Neural cell (in vitro differentiated cells): ENCODE data around the gene RBMS3. TPM values are rescaled to one million over a fixed set of nuclear protein-coding genes. Genes with fewer than 3 reads are reported as not detected.

Experiments used
- H2AFZ ChIP-seq: fragments of 200-600, 300-800 bp; sonication (generic), shearing (Covaris generic); 2 replicates; pipeline ENCODE4 v1.6.0; 2014; ENCODE audit warnings: low read depth, mild to moderate bottlenecking, antibody characterized with exemption, low read length, moderate library complexity
- H3F3A ChIP-seq: fragments of 200-600 bp; shearing (Covaris generic); 2 replicates; pipeline ENCODE4 v1.6.1; 2016; ENCODE audit warnings: mild to moderate bottlenecking, moderate library complexity, mixed read lengths, antibody characterized with exemption, low read length; ENCODE audit not compliant: insufficient read depth, poor library complexity, severe bottlenecking
- H3K27ac ChIP-seq: fragments of 200-600, 300-800 bp; sonication (generic), shearing (Covaris generic); 2 replicates; pipeline ENCODE4 v1.5.1; 2014; ENCODE audit warnings: mild to moderate bottlenecking, low read length, moderate library complexity
- H3K27me3 ChIP-seq: fragments of 300-800, 200-600 bp; sonication (generic), shearing (Covaris generic); 2 replicates; pipeline ENCODE4 v1.6.0; 2014; ENCODE audit warnings: mild to moderate bottlenecking, low read depth, low read length, moderate library complexity; ENCODE audit not compliant: insufficient read depth
- H3K36me3 ChIP-seq: fragments of 300-800, 200-600 bp; sonication (generic), shearing (Covaris generic); 2 replicates; pipeline ENCODE4 v1.5.1; 2014; ENCODE audit warnings: mild to moderate bottlenecking, antibody characterized with exemption, low read length, moderate library complexity; ENCODE audit not compliant: insufficient read depth
- H3K4me2 ChIP-seq: fragments of 300-800, 200-600 bp; sonication (generic), shearing (Covaris generic); 2 replicates; pipeline ENCODE4 v1.6.0; 2014; ENCODE audit warnings: mild to moderate bottlenecking, low read length
- H3K4me3 ChIP-seq: fragments of 300-800, 200-600 bp; sonication (generic), shearing (Covaris generic); 2 replicates; pipeline ENCODE4 v1.5.1; 2014; ENCODE audit warnings: mild to moderate bottlenecking, low read length, moderate library complexity
- H3K79me2 ChIP-seq: fragments of 200-600 bp; shearing (Covaris generic); replicated peaks from 2 replicates; pipeline ENCODE4 v1.6.0; 2014; ENCODE audit warnings: mild to moderate bottlenecking, low read length, moderate library complexity; ENCODE audit not compliant: insufficient read depth
- H3K9ac ChIP-seq: fragments of 300-800, 200-600 bp; sonication (generic), shearing (Covaris generic); 2 replicates; pipeline ENCODE4 v1.6.1; 2016; ENCODE audit warnings: mild to moderate bottlenecking, low read length, mixed read lengths
- H3K9me2 ChIP-seq: fragments of 200-600 bp; shearing (Covaris generic); 2 replicates; pipeline ENCODE4 v1.6.1; 2016; ENCODE audit warnings: mild to moderate bottlenecking, low read length, mixed read lengths; ENCODE audit not compliant: insufficient read depth
- H3K9me3 ChIP-seq: fragments of 200-600, 300-800 bp; sonication (generic), shearing (Covaris generic); 2 replicates; pipeline ENCODE4 v1.6.1; 2016; ENCODE audit warnings: mild to moderate bottlenecking, mixed run types, low read length, moderate library complexity, mixed read lengths
- H4K20me1 ChIP-seq: fragments of 200-600 bp; shearing (Covaris generic); 2 replicates; pipeline ENCODE4 v1.6.1; 2016; ENCODE audit warnings: mild to moderate bottlenecking, mixed run types; ENCODE audit not compliant: insufficient read depth
- CTCF ChIP-seq: fragments of 450-650 bp; IDR thresholded peaks from 2 replicates; pipeline ENCODE4 v1.5.1; 2014; ENCODE audit warnings: antibody characterized with exemption, mild to moderate bottlenecking, moderate library complexity; ENCODE audit not compliant: poor library complexity, severe bottlenecking
- EP300 ChIP-seq: fragments of 450-650 bp; conservative IDR thresholded peaks from 2 replicates; pipeline ENCODE4 v1.6.1; 2014; ENCODE audit warnings: antibody characterized with exemption, mild to moderate bottlenecking, moderate library complexity; ENCODE audit not compliant: poor library complexity, severe bottlenecking
- EZH2 ChIP-seq: fragments of 200-600, 300-800 bp; shearing (Covaris generic), sonication (generic); IDR thresholded peaks from 2 replicates; pipeline ENCODE4 v1.6.1; 2014; ENCODE audit warnings: antibody characterized with exemption, low read length, borderline replicate concordance, mild to moderate bottlenecking; ENCODE audit not compliant: insufficient read depth, poor library complexity, severe bottlenecking
- MXI1 ChIP-seq: fragments of 450-650 bp; conservative IDR thresholded peaks from 2 replicates; pipeline ENCODE4 v1.6.1; 2014; ENCODE audit warnings: antibody characterized with exemption, mild to moderate bottlenecking; ENCODE audit not compliant: poor library complexity, severe bottlenecking
- POLR2AphosphoS5 ChIP-seq: IDR thresholded peaks from 2 replicates; pipeline ENCODE4 v1.6.1; 2012
- RAD21 ChIP-seq: fragments of 450-650 bp; conservative IDR thresholded peaks from 2 replicates; pipeline ENCODE4 v1.6.1; 2014; ENCODE audit warnings: antibody characterized with exemption, mild to moderate bottlenecking, moderate library complexity
- REST ChIP-seq: IDR thresholded peaks from 2 replicates; pipeline ENCODE4 v1.6.1; 2012; ENCODE audit warnings: borderline replicate concordance
- SMC3 ChIP-seq: fragments of 450-650 bp; conservative IDR thresholded peaks from 2 replicates; pipeline ENCODE4 v1.6.1; 2014; ENCODE audit warnings: antibody characterized with exemption, mild to moderate bottlenecking, moderate library complexity; ENCODE audit not compliant: poor library complexity
- TAF1 ChIP-seq: IDR thresholded peaks from 2 replicates; pipeline ENCODE4 v1.6.1; 2012; ENCODE audit warnings: low read depth
- polyA plus RNA-seq: library from polyadenylated mRNA; depleted of rRNA; stranded (reverse); fragments of >200 nt; gene quantifications from 2 replicates; pipeline ENCODE4 v1.2.3, GENCODE V29; 2014

Gene RBMS3
- polyA plus RNA-seq, 1 donor from 2014 or later: 0.53 TPM

GRCh38 chr3:29889215-29889614 lies 608.3 kb downstream of the RBMS3 start:
- H3K9me2 ChIP-seq: no peaks in the 10 kb centered on the region
- no peak overlapping the region for H3K9ac ChIP-seq
- H3K27me3 ChIP-seq: no peaks in the 10 kb centered on the region
- H3K4me3 ChIP-seq: no peak overlapping the region
- H3K9me3 ChIP-seq: no peaks in the 10 kb centered on the region
- no peaks in the 10 kb centered on the region for H3F3A ChIP-seq
- no peaks in the 10 kb centered on the region for H3K36me3 ChIP-seq
- no peak overlapping the region for H3K27ac ChIP-seq
- TF ChIP-seq RAD21: no peak
- no peak for TF ChIP-seq SMC3
- TF ChIP-seq EP300: no peak
- TF ChIP-seq EZH2: no peak
- no peak for TF ChIP-seq REST
- H2AFZ ChIP-seq: no peak overlapping the region
- no peak overlapping the region for H3K4me2 ChIP-seq
- no peaks in the 10 kb centered on the region for H3K79me2 ChIP-seq
- H4K20me1 ChIP-seq: no peaks in the 10 kb centered on the region

- H3K27ac ChIP-seq: no peak overlapping the region
- no peaks in the 10 kb centered on the region for H3K36me3 ChIP-seq
- no peak overlapping the region for H2AFZ ChIP-seq
- no peak for TF ChIP-seq REST
- no peak for TF ChIP-seq CTCF
- TF ChIP-seq TAF1: no peak
- TF ChIP-seq EP300: no peak
- no peak for TF ChIP-seq MXI1
- TF ChIP-seq SMC3: no peak
- no peak for TF ChIP-seq POLR2AphosphoS5
- TF ChIP-seq RAD21: no peak
- no peak for TF ChIP-seq EZH2
- no peak overlapping the region for H3K9ac ChIP-seq
- H3K4me2 ChIP-seq: no peak overlapping the region
- H4K20me1 ChIP-seq: no peaks in the 10 kb centered on the region
- H3K79me2 ChIP-seq: no peaks in the 10 kb centered on the region
- H3K9me2 ChIP-seq: no peaks in the 10 kb centered on the region
- H3K9me3 ChIP-seq: no peaks in the 10 kb centered on the region
- H3K4me3 ChIP-seq: no peak overlapping the region
- no peaks in the 10 kb centered on the region for H3K27me3 ChIP-seq
- H3F3A ChIP-seq: no peaks in the 10 kb centered on the region
Measured at GRCh38 chr3:29890801-29891200, 609.9 kb downstream of the RBMS3 start.
